Frontal cortex (tissue), 4 donors: ENCODE data around the gene ELMO3. TPM values are rescaled to one million over a fixed set of nuclear protein-coding genes. Genes with fewer than 3 reads are reported as not detected.

ENCODE experiments used
- DNase-seq, 2 donors: peaks; one replicate each; pipeline ENCODE4 v3.0.0; 2012; ENCODE audit warnings: low spot score in 2 of 2
- FAIRE-seq: peaks from 2 replicates; lab custom pipeline; 2012; peaks lifted over from hg19 to GRCh38; lab: Jason Lieb, UNC
- total RNA-seq: library from RNA; depleted of rRNA; stranded (reverse); fragments of >200 nt; gene quantifications from one replicate; pipeline ENCODE4 v1.2.3, GENCODE V29; 2014
- donor health status: control.
- donor health status: control.
- donor health status: control.

ELMO3 gene, protein sequence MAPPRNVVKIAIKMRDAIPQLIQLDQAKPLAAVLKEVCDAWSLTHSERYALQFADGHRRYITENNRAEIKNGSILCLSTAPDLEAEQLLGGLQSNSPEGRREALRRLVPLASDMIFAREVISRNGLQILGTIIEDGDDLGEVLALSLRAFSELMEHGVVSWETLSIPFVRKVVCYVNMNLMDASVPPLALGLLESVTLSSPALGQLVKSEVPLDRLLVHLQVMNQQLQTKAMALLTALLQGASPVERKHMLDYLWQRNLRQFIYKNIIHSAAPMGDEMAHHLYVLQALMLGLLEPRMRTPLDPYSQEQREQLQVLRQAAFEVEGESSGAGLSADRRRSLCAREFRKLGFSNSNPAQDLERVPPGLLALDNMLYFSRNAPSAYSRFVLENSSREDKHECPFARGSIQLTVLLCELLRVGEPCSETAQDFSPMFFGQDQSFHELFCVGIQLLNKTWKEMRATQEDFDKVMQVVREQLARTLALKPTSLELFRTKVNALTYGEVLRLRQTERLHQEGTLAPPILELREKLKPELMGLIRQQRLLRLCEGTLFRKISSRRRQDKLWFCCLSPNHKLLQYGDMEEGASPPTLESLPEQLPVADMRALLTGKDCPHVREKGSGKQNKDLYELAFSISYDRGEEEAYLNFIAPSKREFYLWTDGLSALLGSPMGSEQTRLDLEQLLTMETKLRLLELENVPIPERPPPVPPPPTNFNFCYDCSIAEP
- 0.41 TPM for total RNA-seq

DNA sequence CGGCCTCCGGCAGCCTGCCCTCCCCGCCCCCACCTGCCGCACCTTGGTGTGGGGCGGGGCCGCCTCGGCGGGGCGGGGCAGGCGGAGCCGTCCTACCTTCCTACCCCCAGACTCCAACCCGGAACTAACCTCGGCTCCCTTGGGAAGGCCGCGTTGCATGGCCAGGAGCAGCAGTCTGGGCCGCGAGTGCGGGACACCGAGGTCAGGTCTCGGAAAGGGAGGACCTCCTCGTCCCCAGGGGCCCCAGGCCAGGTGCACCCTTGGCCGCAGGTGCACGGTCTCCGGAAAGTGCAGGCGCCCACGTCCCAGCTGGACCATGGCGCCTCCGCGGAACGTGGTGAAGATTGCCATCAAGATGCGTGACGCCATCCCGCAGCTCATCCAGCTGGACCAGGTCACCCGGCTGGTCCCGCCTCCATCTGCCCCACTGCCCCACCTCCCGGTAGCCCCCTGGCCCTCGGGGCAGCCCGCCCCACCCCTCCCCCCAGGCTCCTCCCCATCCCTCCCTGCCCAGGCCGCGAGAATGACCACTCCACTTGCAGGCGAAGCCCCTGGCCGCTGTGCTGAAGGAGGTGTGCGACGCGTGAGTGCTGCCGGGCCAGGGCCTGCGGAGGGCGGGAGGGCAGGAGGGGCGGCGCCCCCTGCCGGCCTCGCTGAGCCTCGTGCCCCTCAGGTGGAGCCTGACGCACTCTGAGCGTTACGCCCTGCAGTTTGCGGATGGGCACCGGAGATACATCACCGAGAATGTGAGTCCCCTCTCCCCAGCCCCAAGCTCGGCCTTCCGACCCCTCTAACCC is at the start of gene ELMO3:
Gene ELMO3, plus strand, starts transcription at position 121 of the 797 bp plus-strand sequence. Its CDS starts 196 bp downstream, at position 317.
- no peak for FAIRE-seq
- peak; percentile 56 to 63 for DNase-seq

DNA sequence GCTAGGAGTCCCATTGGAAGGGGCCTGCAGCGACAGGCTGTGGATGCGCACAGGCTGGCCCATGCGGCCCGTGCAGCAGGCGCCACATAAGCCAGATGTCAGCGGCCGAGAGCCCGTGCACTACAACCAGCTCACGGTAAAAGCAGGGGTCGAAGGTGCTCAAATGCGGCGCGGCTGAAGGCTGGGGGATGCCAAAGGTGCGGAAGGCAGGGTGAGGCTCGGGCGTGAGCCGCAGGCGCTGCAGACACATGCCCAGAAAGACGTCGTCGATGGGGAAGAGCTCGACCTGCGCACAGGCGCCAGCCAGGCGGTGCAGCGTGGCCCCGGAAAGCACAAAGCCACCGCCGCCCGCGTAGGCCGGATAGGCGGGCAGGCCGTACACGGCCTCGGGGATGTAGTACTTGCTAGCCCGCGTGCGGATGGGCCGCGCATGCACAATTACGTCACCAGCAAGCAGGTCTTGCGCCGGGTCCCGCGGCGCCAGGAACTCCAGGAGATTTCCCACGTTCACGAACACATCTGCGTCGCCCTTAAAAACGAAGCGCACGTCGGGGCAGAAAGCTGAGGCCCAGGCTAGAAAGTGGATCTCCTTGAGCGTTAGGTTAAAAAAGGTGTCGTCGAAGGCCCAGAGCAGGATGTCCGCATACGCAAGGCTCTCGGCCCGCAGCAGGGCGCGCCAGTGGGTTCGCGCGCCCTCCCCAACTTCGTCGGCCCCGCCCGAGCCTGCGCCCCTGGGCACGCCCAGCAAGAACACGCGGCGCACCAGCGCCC is 49.5 kb upstream of the ELMO3 start:
- no peak for FAIRE-seq
- DNase-seq = peak in 1 of 2 donors; percentile 30

GRCh38 chr16:67150047-67150832 is 48.7 kb upstream of the ELMO3 start:
- DNase-seq (peak; percentile 69 to 74), FAIRE-seq (no peak)

GRCh38 chr16:67150833-67151396 is 48.0 kb upstream of the ELMO3 start, which contains the start of gene B3GNT9:
B3GNT9 (minus strand) TSS chr16:67150998; CDS start chr16:67150485, 513 bp downstream.
- DNase-seq (peak; percentile 77 to 87), FAIRE-seq (no peak)

- FAIRE-seq = no peak
Observed at GRCh38 chr16:67151431-67152097, 47.4 kb upstream of the ELMO3 start.

DNA sequence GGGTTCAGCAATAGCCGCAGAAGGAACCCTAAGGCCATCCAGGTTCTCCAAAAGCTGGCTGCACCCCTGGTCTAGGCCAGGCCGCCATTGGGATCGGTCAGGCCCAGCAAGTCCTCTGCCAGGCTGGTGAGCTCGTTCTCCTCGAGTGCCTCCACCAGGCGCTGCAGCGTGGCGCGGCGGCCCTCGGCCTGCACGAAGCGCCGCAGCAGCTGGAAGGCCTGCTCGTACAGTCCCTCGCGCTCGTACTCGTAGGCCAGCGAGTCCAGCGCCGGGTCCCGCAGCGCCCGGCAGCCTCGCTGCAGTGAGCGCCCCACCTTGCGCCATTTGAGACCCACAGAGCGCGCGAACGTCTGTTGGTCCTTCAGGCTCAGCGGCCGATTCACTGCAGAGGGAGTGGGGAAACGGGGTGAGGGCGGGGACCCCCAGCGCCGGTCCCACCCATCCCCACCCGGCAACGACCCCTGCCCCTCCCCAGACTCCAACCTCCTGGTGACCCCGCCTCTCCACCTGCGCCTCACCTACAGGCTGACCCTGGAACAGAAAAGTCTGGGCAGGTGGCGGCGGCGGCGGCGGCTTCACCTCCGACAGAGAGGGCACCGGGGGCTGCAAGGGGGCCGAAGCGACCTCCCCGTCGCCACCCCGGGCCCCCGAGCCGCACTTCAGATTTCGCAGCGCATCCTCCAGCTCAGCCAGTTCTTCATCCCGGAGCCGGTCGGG is 44.2 kb upstream of the ELMO3 start:
- FAIRE-seq (no peak), DNase-seq (peak in 1 of 2 donors; percentile 42)

More at GRCh38 chr16:67151431-67152097, 47.4 kb upstream of the ELMO3 start:
- peak in 1 of 2 donors; percentile 38 for DNase-seq

DNA sequence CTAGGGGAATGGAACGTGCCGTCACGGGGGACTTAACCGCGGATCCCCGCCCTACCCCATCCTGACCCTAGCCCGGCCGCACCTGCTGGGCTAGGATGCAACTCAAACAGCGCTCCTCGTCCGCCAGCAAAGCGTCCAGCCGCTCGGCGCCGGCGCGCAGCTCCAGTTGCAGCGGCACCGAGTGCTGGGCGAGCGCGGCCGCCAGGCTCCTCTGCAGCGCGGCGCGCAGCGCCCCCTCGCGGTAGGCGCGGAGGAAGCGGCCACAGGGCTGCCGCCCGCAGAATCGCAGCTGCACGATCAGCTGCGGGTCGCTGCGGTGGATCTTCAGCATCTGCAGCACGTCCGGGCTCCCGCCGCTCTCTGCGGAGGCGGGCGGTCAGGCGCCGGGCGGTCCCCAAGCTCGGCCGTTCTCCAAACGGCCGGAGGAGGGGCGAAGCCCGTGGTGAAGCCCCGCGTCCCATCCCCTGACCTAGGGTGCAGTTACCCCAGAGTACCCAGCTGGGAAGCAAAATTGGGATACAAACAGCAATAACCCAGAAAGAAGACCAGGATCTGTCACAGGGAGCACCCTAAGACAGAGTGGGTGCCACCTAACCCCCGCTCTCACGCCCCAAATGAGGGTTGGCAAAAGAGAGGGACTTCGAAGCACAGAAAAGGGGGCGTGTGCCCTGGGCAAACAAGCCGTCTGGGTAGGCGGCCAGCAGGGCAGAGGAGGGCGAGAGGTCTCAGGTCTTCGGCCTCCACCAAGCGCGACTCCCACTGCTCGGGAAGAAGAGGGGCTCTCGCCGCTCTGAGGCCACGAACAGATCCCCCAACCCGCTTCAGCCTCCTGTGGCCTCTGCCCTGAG is 43.4 kb upstream of the ELMO3 start:
- FAIRE-seq = no peak

DNA sequence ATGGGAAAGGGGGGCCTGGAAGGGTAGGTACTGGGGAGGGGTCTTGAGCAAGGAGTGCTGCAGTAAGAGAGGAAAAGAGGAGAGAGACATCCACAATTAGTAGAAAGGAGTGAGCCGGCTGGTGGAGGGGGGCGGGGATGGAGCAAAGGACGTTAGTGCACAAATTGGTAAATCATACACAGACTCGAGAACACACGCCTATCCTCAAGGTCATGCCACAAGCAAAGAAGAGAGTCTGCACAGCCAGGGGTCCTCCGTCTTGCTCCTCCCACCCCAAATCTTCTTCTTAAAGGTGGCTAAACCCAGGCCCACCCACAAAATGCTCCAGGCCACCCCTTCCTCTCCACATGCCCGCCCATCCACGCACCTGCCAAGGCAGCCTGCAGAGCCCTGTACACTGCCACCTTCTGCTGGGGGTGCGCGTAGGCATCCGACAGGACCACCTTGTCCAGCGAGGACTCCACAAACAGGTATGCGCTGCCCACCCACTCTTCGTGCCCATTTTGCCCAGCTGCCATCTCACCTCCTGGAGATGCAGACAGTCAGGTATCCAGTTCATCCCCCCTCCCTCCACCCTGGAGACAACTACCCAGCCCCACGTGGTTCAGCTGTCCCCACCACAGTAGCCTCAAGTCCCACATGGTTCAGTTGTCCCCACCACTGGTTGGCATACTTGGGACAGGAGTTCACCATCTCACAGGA is 42.6 kb upstream of the ELMO3 start:
- FAIRE-seq (no peak), DNase-seq (peak in 1 of 2 donors; percentile 35)

More for the DNA sequence above, 43.4 kb upstream of the ELMO3 start:
- peak; percentile 94 to 96 for DNase-seq

DNA sequence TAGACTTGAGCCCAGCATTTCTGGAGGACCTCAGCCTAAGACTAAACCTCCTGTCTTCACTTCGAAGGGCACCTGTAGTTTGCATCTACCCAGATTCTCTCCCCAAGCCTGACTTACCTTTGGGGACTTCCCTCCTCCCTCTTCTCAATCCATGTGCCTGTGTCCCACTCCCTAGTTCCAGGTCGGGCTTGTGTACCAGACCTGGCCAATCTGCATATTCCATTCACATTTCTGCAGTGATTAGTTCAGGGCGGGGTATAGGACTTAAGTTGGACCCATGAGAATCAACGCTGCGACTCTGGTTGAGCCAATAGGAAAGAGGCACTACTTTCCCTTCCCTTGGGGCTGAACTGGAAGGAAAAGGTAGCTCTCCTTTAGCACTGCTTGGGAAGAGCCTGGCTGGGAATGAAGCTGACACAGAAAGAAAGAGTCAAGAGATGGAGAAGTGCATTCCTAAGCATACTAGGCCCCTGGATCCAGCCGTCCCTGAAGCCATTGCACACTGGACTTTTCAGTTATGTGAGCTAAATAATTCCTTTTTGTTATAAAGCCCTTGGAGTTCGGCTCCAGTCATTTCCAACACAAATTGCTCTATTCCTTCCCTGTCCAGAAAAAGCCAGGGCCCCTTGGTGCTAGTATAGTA is 41.7 kb upstream of the ELMO3 start:
- DNase-seq (no peak), FAIRE-seq (no peak)

DNA sequence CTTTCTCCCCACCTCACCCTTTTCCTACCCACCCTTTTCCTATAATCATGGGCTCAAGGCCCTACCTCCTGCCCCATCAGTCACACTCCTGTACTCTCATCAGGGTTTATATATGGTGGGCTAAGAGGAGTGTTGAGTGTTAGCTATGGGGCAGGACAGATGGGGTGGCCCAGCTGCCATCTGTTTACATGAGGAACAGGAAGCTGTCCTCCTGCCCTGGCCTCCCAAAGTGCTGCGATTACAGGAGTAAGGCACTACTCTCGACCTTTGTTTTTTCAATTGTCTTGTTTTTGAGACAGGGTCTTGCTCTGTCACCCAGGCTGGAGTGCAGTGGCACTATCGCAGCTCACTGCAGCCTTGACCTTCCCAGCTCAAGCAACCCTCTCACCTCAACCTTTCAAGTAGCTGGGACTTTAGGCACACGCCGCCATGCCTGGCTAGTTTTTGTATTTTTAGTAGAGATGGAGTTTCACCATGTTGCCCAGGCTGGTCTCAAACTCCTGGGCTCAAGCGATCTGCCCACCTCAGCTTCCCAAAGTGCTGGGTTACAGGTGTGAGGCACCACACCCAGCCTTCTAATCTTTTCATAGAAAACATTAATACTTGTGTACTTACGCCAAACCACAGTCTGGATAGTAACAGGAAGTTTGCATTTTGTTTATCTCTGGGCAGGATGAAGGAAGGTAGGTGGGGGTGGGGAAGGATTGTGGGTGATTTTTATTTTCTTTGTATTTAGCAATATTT is 40.9 kb upstream of the ELMO3 start:
- DNase-seq (peak in 1 of 2 donors; percentile 12), FAIRE-seq (no peak)

DNA sequence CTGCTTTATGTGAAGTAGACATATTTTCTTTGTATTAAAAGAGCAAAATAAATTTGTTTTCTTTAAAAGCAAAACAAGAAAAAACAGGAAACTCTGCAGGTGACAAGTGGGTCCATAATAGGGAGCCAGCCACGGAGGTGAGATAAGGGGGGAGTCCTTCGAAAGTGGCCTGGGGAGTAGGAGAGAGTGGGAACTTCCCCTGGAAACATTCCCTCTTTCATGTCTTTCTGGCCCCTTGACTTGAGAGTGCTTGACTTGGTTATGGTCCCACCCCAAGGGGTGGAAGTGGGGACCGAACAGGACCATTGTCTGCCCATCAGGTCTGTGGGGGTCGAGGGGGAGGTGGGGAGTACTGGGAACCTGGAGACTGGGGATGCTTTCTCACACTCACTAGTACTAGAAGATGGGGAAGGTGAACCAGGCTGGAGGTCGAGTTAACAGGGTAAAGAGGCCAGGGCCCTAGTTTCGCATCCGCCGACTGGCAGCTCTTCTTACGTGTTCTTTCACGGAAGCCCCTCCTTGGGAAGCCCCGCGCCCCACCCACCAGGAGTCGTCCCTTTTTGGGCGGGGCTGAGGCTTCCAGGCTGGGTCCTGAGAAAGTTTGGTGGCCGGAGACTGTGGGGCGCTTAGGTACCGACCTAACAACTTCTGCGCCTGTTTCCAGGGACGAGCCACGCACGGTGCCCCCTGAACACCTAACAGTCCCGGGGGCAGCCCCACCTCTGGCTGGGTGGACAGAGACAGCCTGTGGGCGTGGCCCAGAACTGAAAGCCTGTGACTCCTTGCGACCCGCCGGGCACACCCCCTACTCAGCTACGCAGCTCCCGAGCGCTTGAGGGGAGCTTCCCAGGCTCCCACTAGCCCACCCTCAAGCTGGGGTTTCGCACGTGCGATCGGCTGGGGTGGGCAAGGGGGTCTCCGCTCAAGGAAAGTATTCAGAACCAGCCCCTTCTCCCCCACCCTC is 40.0 kb upstream of the ELMO3 start:
- FAIRE-seq (no peak), DNase-seq (peak in 1 of 2 donors; percentile 46)

- DNase-seq (peak in 1 of 2 donors; percentile 19), FAIRE-seq (no peak)
Observed at GRCh38 chr16:67161595-67162058, 37.3 kb upstream of the ELMO3 start.
